HepG2 (cell line): ENCODE measurements around the gene FOXA1. TPM values are rescaled to one million over a fixed set of nuclear protein-coding genes. Genes with fewer than 3 reads are reported as not detected.

ENCODE experiments used
- BCL6 ChIP-seq: IDR thresholded peaks from 2 replicates; pipeline ENCODE4 v1.6.1; 2016; ENCODE audit warnings: missing genetic modification reagents, missing compliant biosample characterization
- CSRNP2 ChIP-seq: sonication (generic); formaldehyde crosslinking; conservative IDR thresholded peaks from 2 replicates; pipeline ENCODE4 v1.8.0; 2022; ENCODE audit warnings: low read depth, missing genetic modification reagents
- FUBP1 ChIP-seq: sonication (generic); formaldehyde crosslinking; IDR thresholded peaks from 2 replicates; pipeline ENCODE4 v1.5.1; 2020; ENCODE audit warnings: missing genetic modification reagents, mild to moderate bottlenecking, borderline replicate concordance
- GRHL1 ChIP-seq: sonication (generic); formaldehyde crosslinking; conservative IDR thresholded peaks from 2 replicates; pipeline ENCODE4 v1.8.0; 2022; ENCODE audit warnings: missing genetic modification reagents
- KLF6 ChIP-seq: IDR thresholded peaks from 2 replicates; pipeline ENCODE4 v1.8.0; 2016; ENCODE audit warnings: missing biosample characterization, missing genetic modification reagents
- NPAS2 ChIP-seq: sonication (generic); formaldehyde crosslinking; IDR thresholded peaks from 2 replicates; pipeline ENCODE4 v1.8.0; 2022; ENCODE audit warnings: mild to moderate bottlenecking, missing genetic modification reagents, borderline replicate concordance
- POLR2AphosphoS5 ChIP-seq: IDR thresholded peaks from 2 replicates; pipeline ENCODE4 v1.6.1; 2012; ENCODE audit warnings: low read depth, low read length
- SPEN ChIP-seq: sonication (generic); formaldehyde crosslinking; IDR thresholded peaks from 2 replicates; pipeline ENCODE4 v1.5.1; 2020; ENCODE audit warnings: low read depth, mild to moderate bottlenecking, missing genetic modification reagents
- WIZ ChIP-seq: sonication (generic); formaldehyde crosslinking; IDR thresholded peaks from 2 replicates; pipeline ENCODE4 v1.5.1; 2020; ENCODE audit warnings: mild to moderate bottlenecking, missing genetic modification reagents
- XRCC5 ChIP-seq: fragments of 200-400 bp; formaldehyde crosslinking; optimal IDR thresholded peaks from 2 replicates; pipeline ENCODE3; 2017; ENCODE audit warnings: mild to moderate bottlenecking, low read length
- ZNF143 ChIP-seq: sonication (generic); formaldehyde crosslinking; IDR thresholded peaks from 2 replicates; pipeline ENCODE4 v1.4.0; 2020; ENCODE audit warnings: missing genetic modification reagents
- ZNF3 ChIP-seq: IDR thresholded peaks from 2 replicates; pipeline ENCODE4 v1.7.0; 2017; ENCODE audit warnings: inconsistent platforms
- ZSCAN12 ChIP-seq: sonication (generic); formaldehyde crosslinking; IDR thresholded peaks from 2 replicates; pipeline ENCODE4 v1.9.0; 2021; ENCODE audit warnings: mild to moderate bottlenecking, missing genetic modification reagents
- polyA plus RNA-seq, 8 experiments: library from polyadenylated mRNA; depleted of rRNA in 3 of 8; stranded (reverse) in 7 of 8; unstranded in 1 of 8; fragments of >200 nt; fragmentation: Illumina TruSeq in 4 of 8; extraction: Trizol in 4 of 8; gene quantifications; 2 replicates each; pipeline versions ENCODE4 v1.2.1 to v1.2.3, GENCODE V29; 2011 to 2016; ENCODE audit warnings: low read depth in 4 of 8, missing spikeins in 1 of 8, mixed read lengths in 1 of 8; ENCODE audit not compliant: insufficient read depth in 1 of 8
- total RNA-seq, 5 experiments: library from RNA; depleted of rRNA; stranded (reverse); fragments of >200 nt; fragmentation: Illumina TruSeq; extraction: Trizol; gene quantifications; 2 replicates each; pipeline ENCODE4 v1.2.3, GENCODE V29; 2016; ENCODE audit warnings: low read depth in 1 of 5
- TF ChIP-seq, protein P1 (sequence below): sonication (generic); formaldehyde crosslinking; IDR thresholded peaks from 2 replicates; pipeline ENCODE4 v1.5.1; 2020; ENCODE audit warnings: mild to moderate bottlenecking, missing genetic modification reagents, borderline replicate concordance
- TF ChIP-seq, protein P2 (sequence below): sonication (generic); formaldehyde crosslinking; IDR thresholded peaks from 2 replicates; pipeline ENCODE4 v1.5.0; 2020; ENCODE audit warnings: missing genetic modification reagents, mild to moderate bottlenecking, borderline replicate concordance
- TF ChIP-seq, protein P3 (sequence below): sonication (generic); formaldehyde crosslinking; IDR thresholded peaks from 2 replicates; pipeline ENCODE4 v1.5.0; 2020; ENCODE audit warnings: mild to moderate bottlenecking, missing genetic modification reagents
- TF ChIP-seq, protein P4 (sequence below), 2 experiments: sonication (generic) in 1 of 2; formaldehyde crosslinking in 1 of 2; IDR thresholded peaks; 2 replicates each; pipeline versions ENCODE4 v1.5.1 to v1.6.1; 2011 to 2020; ENCODE audit warnings: borderline replicate concordance in 1 of 2, low read depth in 1 of 2, low read length in 1 of 2, mild to moderate bottlenecking in 1 of 2, missing genetic modification reagents in 1 of 2, moderate library complexity in 1 of 2

The FOXA1 gene
- total and polyA plus RNA-seq, 2 of the 13 experiments (the other 11 are each of a cell fraction or from before 2014, with no cell fraction given), result 43.4 to 58.6 TPM

GRCh38 chr14:37583358-37584210 lies 11.5 kb downstream of the FOXA1 start (continued):
- TF ChIP-seq CSRNP2 (CRISPR knock-in tag) (no peak), KLF6 (CRISPR knock-in tag) (0 out of 2 replicates have a peak, but pooled peaks have one; percentile 53), NPAS2 (CRISPR knock-in tag) (no peak), GRHL1 (CRISPR knock-in tag) (no peak), BCL6 (0 out of 2 replicates have a peak, but pooled peaks have one; percentile 24), SPEN (no peak), ZNF143 (CRISPR knock-in tag) (no peak), POLR2AphosphoS5 (peak; percentile 50; the same call in 1 of the 2 replicates), FUBP1 (CRISPR knock-in tag) (no peak), ZNF3 (CRISPR knock-in tag) (no peak), ZSCAN12 (CRISPR knock-in tag) (no peak), WIZ (CRISPR knock-in tag) (no peak), XRCC5 (peak; percentile 84)
- TF ChIP-seq, protein P1, sequence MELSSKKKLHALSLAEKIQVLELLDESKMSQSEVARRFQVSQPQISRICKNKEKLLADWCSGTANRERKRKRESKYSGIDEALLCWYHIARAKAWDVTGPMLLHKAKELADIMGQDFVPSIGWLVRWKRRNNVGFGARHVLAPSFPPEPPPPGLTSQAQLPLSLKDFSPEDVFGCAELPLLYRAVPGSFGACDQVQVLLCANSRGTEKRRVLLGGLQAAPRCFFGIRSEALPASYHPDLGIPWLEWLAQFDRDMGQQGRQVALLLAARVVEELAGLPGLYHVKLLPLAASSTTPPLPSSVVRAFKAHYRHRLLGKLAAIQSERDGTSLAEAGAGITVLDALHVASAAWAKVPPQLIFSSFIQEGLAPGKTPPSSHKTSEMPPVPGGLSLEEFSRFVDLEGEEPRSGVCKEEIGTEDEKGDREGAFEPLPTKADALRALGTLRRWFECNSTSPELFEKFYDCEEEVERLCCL (CRISPR knock-in tag), result no peak
- TF ChIP-seq, protein P2, sequence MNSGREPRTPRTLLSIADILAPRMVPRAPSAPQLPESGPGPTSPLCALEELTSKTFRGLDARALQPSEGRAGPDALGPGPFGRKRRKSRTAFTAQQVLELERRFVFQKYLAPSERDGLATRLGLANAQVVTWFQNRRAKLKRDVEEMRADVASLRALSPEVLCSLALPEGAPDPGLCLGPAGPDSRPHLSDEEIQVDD, result peak; percentile 88; the same call in 1 of the 2 replicates
- TF ChIP-seq, protein P3, sequence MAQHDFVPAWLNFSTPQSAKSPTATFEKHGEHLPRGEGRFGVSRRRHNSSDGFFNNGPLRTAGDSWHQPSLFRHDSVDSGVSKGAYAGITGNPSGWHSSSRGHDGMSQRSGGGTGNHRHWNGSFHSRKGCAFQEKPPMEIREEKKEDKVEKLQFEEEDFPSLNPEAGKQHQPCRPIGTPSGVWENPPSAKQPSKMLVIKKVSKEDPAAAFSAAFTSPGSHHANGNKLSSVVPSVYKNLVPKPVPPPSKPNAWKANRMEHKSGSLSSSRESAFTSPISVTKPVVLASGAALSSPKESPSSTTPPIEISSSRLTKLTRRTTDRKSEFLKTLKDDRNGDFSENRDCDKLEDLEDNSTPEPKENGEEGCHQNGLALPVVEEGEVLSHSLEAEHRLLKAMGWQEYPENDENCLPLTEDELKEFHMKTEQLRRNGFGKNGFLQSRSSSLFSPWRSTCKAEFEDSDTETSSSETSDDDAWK, result no peak
- TF ChIP-seq, protein P4, sequence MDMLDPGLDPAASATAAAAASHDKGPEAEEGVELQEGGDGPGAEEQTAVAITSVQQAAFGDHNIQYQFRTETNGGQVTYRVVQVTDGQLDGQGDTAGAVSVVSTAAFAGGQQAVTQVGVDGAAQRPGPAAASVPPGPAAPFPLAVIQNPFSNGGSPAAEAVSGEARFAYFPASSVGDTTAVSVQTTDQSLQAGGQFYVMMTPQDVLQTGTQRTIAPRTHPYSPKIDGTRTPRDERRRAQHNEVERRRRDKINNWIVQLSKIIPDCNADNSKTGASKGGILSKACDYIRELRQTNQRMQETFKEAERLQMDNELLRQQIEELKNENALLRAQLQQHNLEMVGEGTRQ (IDR thresholded peaks at IDR 0.05; ENCODE audit: low read depth, low read length), result no peak
- TF ChIP-seq, protein P4 (CRISPR knock-in tag; IDR thresholded peaks at IDR 0.05; ENCODE audit: borderline replicate concordance), result no peak
